Measurements from ENCODE around the gene ANKRD9. TPM values are rescaled to one million over a fixed set of nuclear protein-coding genes. Genes with fewer than 3 reads are reported as not detected.

Gene ANKRD9
- total RNA-seq, 2 experiments from 2014 or later: 15.0 to 16.9 TPM

DNA sequence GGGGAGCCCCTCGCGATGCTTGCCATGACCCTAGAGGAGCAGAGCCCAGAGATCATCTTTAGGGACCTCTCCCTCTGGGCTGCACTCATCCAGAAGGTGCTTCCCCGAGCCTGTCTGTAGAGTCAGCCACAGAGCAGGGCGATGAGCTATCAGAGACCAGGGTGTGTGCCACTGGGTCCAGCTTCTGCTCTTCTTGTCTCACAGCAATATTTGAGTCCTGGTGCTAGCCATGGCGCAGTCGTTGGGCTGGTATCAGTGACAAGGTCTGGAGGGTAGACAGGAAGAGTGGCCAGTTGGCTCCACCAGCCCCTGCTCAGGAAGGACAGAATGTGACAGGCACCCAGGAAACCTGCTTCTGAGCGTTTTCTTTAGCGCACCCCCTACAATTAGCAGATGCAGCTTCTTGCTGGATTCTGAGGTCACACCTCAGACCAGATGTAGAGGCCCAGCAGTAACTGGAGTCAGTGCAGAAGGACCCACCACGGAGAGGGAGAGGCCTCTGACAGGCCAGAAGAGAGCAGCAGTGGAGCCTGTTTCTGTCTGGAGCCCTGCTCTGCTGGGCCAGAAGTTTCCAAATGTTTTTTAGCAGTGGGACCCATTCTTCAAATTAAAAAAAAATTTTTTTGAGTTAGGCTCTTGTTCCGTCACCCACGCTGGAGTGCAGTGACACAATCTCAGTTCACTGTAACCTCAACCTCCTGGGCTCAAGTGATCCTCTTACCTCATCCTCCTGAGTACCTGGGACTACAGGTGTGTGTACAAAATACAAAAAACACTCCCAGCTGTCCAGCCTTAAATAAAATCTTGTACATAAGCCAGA lies 23.7 kb downstream of the ANKRD9 start:
- ChIA-PET POLR2A (no interaction called here), CTCF (interaction anchor here (1.0 kb wide), 1 partner anchor 48 kb away, joined by 3 read pairs; no protein-coding TSS in a partner anchor)
- intact Hi-C loops (cut with micrococcal nuclease): no loop called here
- H3K4me3 Mint-ChIP-seq: no peak overlapping the region
- ATAC-seq (no peak), DNase-seq (no peak)
- H3K36me3 Mint-ChIP-seq (ENCODE audit: low read depth): peaks cover 7% of the 10 kb centered on the region
- peaks cover 2% of the 10 kb centered on the region for H3K4me1 Mint-ChIP-seq (ENCODE audit: low read depth)
- H3K27ac Mint-ChIP-seq: no peak overlapping the region
- no peaks in the 10 kb centered on the region for H3K27me3 Mint-ChIP-seq
- peaks cover 3% of the 10 kb centered on the region for H3K9me3 Mint-ChIP-seq
- TF ChIP-seq, protein P1, sequence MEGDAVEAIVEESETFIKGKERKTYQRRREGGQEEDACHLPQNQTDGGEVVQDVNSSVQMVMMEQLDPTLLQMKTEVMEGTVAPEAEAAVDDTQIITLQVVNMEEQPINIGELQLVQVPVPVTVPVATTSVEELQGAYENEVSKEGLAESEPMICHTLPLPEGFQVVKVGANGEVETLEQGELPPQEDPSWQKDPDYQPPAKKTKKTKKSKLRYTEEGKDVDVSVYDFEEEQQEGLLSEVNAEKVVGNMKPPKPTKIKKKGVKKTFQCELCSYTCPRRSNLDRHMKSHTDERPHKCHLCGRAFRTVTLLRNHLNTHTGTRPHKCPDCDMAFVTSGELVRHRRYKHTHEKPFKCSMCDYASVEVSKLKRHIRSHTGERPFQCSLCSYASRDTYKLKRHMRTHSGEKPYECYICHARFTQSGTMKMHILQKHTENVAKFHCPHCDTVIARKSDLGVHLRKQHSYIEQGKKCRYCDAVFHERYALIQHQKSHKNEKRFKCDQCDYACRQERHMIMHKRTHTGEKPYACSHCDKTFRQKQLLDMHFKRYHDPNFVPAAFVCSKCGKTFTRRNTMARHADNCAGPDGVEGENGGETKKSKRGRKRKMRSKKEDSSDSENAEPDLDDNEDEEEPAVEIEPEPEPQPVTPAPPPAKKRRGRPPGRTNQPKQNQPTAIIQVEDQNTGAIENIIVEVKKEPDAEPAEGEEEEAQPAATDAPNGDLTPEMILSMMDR (IDR thresholded peaks at IDR 0.05): no peak

DNA sequence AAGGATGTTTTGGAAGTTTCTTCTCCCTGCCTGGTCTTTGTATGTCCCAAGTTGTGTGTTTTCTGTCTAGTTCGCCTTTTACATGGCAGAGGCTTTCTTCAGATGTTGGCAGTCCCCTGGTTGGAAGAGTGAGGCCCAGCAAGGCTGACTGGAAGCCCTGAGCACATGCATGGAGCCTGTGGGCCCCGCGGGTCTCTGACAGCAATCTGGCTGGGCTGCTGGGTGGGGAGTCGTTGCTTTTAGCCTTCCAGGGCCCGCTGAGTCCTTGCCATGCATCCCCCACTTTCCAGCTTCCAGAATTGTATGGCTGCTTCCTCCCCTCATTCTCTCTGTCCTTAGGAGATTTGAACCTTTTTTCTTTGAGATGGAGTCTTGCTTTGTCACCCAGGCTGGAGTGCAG lies 25.3 kb downstream of the ANKRD9 start:
- POLR2A ChIA-PET: no interaction called here
- Mint-ChIP-seq H3K27ac (no peak overlapping the region), H3K4me1 (ENCODE audit: low read depth) (peaks cover 4% of the 10 kb centered on the region), H3K4me3 (no peak overlapping the region), H3K36me3 (ENCODE audit: low read depth) (peaks cover 7% of the 10 kb centered on the region), H3K9me3 (peaks cover 3% of the 10 kb centered on the region), H3K27me3 (no peaks in the 10 kb centered on the region)
- CTCF ChIA-PET: no interaction called here
- no peak for DNase-seq
- intact Hi-C loops (cut with micrococcal nuclease): no loop called here
- TF ChIP-seq, protein P1 (IDR thresholded peaks at IDR 0.05): no peak
- no peak for ATAC-seq

DNA sequence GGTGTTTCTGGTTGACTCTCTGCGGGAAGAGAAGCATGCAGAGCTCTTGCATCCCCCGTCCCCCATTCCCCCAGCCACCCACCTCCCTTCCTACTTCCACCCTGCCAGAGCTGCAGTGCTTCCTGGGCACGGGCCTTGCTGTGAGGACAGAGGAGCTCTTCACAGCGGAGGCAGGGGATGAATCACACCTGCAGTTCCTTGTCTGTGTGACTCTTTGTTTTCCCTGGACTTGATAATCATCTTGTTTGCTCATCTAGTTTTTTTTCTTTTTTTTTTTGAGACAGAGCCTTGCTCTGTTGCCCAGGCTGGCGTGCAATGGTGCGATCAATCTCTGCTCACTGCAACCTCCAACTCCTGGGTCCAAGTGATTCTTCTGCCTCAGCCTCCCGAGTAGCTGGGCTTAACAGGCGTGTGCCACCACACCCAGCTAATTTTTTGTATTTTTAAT lies 27.8 kb downstream of the ANKRD9 start:
- Mint-ChIP-seq H3K36me3 (ENCODE audit: low read depth) (peaks cover 7% of the 10 kb centered on the region), H3K4me1 (ENCODE audit: low read depth) (peaks cover 4% of the 10 kb centered on the region), H3K27me3 (no peaks in the 10 kb centered on the region), H3K27ac (no peak overlapping the region), H3K4me3 (no peak overlapping the region), H3K9me3 (peaks cover 3% of the 10 kb centered on the region)
- DNase-seq (no peak), ATAC-seq (no peak)
- ChIA-PET CTCF (no interaction called here), POLR2A (no interaction called here)
- TF ChIP-seq, protein P1 (IDR thresholded peaks at IDR 0.05): no peak
- intact Hi-C loops (cut with micrococcal nuclease): no loop called here

DNA sequence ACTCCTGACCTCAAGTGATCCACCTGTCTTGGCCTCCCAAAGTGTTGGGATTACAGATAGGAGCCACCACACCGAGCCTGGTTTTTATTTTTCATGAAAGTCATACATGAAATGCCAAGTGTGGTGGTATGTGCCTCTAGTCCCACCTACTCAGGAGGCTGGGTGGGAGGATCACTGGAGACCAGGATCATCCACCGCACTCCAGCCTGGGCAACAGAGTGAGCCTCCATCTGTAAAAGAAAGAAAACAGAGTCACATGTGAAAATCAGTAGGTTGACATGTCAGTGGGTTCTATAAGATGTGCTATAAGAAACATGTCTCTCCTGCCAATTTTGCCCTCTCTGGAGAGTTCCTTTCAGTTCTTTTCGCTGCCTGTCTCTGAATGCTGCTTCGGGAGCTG lies 28.2 kb downstream of the ANKRD9 start:
- POLR2A ChIA-PET: no interaction called here
- no peak overlapping the region for H3K27ac Mint-ChIP-seq
- H3K9me3 Mint-ChIP-seq: peaks cover 3% of the 10 kb centered on the region
- no peak for DNase-seq
- H3K36me3 Mint-ChIP-seq (ENCODE audit: low read depth): peaks cover 7% of the 10 kb centered on the region
- ATAC-seq: no peak
- TF ChIP-seq, protein P1 (IDR thresholded peaks at IDR 0.05): no peak
- H3K27me3 Mint-ChIP-seq: no peaks in the 10 kb centered on the region
- intact Hi-C loops (cut with micrococcal nuclease): no loop called here
- CTCF ChIA-PET: no interaction called here
- H3K4me1 Mint-ChIP-seq (ENCODE audit: low read depth): peaks cover 4% of the 10 kb centered on the region
- no peak overlapping the region for H3K4me3 Mint-ChIP-seq

DNA sequence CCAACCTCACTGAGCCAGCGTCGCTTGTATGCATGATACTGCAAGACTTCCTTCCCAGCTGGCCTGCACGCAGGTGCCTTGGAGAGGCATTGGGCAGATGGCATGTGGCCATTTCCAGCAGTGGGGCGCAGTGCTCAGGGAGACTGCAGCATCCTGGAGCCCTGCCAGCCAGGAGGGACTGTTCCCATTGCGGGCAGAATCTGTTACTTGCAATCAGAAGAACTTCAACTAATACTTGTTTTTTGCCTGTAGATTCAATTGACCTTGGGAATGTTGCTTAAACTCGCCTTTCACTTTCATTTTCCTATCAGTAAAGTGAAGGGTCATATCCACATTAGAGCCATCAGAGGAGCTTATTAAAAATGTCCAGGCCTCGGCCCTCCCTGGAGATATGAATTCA lies 29.8 kb downstream of the ANKRD9 start:
- ChIA-PET POLR2A (no interaction called here), CTCF (no interaction called here)
- Mint-ChIP-seq H3K4me1 (ENCODE audit: low read depth) (peaks cover 2% of the 10 kb centered on the region), H3K27ac (no peak overlapping the region), H3K4me3 (no peak overlapping the region), H3K27me3 (no peaks in the 10 kb centered on the region), H3K36me3 (ENCODE audit: low read depth) (peaks cover 7% of the 10 kb centered on the region), H3K9me3 (peaks cover 3% of the 10 kb centered on the region)
- TF ChIP-seq, protein P1 (IDR thresholded peaks at IDR 0.05): no peak
- intact Hi-C loops (cut with micrococcal nuclease): no loop called here
- DNase-seq: no peak
- ATAC-seq: no peak

Measured in activated CD8-positive, alpha-beta T cell treated with anti-CD3 and anti-CD28 coated beads for 36 hours (primary cell).